HG03108 (cell line): Measurements from ENCODE around the gene TNFRSF8.

Source experiments
- ATAC-seq: cut with Tn5 transposase; IDR thresholded peaks from one replicate; pipeline ENCODE4 v1.9.1; 2021; ENCODE audit warnings: moderate library complexity; ENCODE audit not compliant: unreplicated experiment

TNFRSF8 gene

GRCh38 chr1:12172042-12172851, 109.1 kb downstream of the TNFRSF8 start:
- ATAC-seq, result no peak

DNA sequence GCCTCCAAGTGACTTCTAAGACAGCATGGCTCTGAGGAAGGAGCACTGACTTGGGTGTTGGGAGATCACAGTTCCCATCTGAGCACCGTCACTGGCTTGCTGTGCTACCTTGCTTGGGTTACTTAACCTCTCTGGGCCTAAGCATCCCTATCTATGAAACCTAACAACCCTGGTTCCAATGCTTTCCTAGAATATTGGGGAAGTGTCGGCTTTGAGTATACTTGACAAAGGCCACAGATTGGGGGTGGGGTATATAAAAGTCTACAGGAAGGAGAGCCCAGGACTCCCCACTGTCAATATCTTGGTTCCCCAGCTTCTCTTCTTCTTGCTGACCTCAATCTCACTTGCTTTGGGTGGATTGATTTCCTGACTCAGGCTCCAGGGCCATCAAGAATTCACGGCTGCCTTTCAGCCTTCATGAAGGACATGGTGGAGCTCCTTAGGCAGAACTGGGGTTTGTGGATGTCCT, 110.0 kb downstream of the TNFRSF8 start:
- ATAC-seq, result no peak

DNA sequence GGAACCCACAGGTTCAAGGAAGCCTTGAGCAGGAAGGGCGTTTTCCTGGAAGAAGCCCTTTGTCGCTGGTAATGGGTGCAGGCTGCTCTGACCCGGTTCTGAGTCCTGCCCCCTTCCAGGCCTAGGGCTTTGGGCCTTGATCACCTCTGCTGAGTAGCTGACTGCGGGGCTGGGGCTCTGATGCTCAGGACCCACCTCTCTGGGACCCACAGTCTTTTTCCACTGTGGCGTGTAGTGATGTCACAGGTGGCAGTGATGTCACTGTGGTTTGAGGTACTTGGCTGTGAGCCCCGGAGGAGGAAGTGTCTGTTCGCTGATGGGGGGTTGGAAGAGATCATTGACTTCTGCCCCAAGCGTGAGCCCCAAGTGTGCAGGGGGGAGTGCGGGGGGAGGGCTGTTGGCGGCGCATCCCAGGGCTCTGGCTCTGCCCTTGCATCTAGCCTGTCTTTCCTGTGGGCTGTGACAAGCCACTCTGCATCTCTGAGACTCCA, 110.6 kb downstream of the TNFRSF8 start:
- no peak for ATAC-seq

DNA sequence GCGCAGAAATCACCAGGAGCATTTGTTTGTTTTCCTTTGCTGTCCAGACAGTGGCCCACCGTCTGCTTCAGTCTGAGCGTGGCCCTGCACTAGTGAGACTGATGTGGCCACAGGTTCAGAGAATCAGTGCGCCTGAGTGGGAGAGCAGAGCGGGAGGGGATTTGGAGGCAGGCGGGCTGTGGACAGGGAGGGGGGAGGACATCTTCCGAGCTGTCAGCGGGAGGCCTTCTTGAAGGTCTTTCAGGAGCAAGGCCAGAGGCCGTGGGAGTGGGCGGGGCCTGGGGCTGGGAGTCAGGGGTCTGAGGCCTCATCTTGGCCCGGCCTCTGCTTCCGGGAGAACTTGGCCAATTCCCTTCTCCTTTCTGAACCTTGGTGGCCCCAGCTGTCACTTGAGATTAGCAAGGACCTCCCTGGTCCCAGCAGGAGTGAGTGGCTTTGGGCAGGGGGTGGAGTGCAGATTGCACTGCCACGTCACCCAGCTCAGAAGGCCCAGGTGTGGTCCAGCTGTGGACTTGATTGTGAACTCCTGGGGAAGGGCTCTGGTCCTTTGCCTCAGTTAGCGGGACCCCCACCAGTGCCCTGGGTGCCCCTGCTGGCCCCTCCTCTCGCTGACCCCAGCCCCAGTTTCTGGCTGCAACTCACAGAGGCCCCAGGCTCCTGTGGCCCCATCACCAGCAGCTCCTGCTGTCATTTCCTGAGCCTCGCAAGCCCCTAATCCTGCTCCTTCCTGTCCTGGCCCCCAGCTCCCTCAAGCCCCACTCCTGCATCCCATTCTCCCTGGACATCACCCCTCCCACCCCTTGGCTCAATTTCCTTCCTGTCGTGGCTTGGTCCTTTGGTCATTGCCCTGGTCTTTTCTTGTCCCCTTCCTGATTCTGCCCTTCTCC, 112.1 kb downstream of the TNFRSF8 start:
- ATAC-seq, result no peak

DNA sequence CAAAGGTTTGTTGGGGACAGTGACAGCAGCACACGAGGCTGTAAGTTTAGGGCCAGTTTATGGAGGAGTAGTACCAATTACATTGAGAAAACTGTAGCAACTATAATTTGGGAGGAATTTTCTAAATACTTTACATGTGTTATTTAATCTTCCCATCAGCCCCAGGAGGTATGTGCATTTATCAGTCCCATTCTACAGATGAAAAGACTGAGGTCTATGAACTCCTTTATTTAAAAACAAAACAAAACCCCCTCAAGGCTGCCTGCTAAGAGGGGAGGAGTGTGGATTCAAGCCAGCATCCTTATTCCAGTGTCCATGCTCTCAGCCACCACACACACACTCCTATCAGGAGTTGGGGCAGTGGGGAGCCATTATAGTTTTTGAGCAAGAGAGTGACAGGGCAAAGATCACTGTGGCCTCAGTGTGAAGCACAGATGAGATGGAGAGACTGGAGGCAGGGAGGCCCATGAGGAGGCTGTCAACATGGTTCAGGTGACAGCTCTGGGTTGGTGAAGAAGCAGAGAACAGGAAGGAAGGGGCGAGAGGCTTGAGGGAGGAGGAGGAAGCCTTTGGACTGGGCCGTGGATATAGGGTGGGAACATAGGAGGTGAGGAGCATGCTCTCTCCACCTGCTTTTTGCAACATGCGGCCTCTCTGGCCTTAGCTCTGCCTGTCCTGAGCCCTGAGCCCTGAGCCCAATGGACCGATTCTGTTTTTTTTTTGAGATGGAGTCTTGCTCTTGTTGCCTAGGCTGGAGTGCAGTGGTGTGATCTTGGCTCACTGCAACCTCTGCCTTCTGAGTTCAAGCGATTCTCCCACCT, 113.4 kb downstream of the TNFRSF8 start:
- ATAC-seq, result no peak

- no peak for ATAC-seq
Measured at GRCh38 chr1:12177156-12177998, 114.3 kb downstream of the TNFRSF8 start.

- no peak for ATAC-seq
Measured at GRCh38 chr1:12177999-12178441, 114.9 kb downstream of the TNFRSF8 start.

DNA sequence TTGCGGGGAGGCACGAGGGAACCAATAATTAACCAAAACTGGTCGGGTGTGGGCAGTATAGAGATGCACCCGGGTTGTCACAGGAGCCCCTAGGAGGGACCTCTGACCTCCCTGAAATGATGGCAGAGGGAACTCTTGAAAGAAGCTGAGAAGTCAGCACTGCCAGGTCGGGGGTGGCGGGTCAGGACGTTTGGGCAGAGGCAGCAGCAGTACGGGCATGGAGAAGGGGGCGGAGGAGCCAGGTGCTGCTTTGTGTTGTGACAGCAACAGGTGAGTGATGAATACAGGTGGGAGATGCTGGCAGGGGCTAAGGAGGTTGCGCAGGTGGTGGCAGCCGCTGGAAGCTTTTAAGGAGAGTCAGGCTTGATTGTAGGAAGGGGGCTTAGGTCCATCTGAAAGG, 115.4 kb downstream of the TNFRSF8 start:
- ATAC-seq, result no peak

DNA sequence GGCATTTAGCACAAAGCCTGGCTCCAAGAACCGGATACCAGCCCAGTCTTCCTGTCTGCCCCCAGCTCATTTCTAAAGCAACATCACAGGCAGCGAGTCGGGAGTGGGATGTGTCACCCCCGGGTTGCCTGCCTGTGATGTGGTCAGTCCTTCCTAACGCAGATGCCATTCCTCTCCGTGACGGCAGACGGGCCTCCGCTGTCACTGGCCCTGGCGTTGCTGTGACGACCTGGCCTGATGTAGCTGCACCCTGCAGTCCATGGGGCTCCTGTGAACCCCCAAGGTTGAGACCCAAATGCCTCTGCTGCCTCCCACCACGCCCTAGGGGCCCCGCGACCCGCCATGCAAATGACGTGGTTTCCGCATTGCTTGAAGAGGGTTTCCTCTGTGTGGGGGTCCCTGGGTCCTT, 116.0 kb downstream of the TNFRSF8 start:
- ATAC-seq, result no peak

DNA sequence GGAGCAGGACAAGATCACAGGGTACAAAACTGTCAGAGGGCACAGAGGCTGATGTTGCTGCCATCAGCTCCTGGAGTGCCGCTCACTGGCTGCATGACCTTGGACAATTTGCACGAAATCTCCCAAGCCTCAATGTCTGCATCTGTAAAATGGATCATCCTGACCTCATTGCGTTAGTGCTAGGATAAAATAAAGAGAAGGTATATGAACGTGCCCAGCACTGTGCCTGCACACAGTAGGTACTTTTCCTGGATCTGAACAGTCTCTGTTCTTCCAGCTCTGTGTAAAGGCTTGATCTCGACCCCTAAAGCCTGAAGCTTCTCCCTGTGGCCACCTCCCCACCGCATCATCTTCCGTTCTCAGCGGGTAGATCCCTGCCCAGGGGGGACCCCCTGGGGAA, 116.6 kb downstream of the TNFRSF8 start:
- no peak for ATAC-seq

- no peak for ATAC-seq
Measured at GRCh38 chr1:12180315-12180714, 117.2 kb downstream of the TNFRSF8 start.

- ATAC-seq, result no peak
Measured at GRCh38 chr1:12180903-12181302, 117.8 kb downstream of the TNFRSF8 start.

DNA sequence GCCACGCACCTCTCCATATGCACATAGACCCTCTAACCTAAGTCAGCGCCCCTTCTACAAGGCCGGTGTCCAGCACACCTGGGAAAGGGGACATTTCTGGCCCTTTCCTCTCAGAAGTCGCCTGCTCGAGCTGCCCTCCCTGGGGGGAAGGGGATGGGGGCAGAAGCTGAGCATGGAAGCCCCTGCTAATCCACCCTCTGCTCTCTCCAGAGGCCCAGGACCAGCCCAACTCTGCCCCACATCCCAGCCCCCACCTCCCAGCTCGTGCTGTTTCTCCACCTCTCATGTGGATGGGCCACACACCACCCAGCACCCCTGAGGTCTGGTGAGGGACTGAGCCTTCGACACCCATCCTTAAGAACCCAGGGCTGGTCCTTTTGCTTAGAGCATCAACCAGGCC, 118.5 kb downstream of the TNFRSF8 start:
- ATAC-seq, result no peak

DNA sequence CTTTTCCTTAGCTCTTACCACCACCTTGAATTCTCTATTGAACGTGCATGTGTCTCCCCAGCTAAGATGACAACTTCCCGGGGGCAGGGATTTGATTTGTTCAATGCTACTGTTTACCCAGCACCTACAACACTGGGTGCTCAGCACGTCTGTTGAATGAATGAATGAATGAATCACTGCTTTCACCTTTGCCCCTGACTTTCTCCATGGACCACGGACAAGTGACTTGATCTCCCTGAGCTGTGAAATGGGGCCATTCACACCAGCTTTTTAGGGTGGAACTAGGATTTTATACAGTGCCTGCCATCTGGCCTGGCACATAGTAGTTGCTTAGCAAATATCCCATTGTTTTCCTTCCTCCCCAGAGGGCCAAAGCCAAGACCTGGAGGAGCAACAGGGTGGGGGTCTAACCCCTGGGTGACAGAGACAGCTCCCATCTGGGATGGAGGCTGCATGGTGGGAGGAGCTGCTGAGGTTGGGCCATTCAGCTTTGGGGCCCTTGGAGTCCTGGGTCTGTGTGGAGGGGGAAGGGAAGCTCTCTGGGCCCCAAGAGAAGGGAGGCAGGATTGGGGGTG, 119.4 kb downstream of the TNFRSF8 start:
- ATAC-seq, result no peak

- ATAC-seq, result no peak
Measured at GRCh38 chr1:12183095-12183794, 120.1 kb downstream of the TNFRSF8 start.

GRCh38 chr1:12184008-12184681, 121.0 kb downstream of the TNFRSF8 start:
- ATAC-seq, result no peak

DNA sequence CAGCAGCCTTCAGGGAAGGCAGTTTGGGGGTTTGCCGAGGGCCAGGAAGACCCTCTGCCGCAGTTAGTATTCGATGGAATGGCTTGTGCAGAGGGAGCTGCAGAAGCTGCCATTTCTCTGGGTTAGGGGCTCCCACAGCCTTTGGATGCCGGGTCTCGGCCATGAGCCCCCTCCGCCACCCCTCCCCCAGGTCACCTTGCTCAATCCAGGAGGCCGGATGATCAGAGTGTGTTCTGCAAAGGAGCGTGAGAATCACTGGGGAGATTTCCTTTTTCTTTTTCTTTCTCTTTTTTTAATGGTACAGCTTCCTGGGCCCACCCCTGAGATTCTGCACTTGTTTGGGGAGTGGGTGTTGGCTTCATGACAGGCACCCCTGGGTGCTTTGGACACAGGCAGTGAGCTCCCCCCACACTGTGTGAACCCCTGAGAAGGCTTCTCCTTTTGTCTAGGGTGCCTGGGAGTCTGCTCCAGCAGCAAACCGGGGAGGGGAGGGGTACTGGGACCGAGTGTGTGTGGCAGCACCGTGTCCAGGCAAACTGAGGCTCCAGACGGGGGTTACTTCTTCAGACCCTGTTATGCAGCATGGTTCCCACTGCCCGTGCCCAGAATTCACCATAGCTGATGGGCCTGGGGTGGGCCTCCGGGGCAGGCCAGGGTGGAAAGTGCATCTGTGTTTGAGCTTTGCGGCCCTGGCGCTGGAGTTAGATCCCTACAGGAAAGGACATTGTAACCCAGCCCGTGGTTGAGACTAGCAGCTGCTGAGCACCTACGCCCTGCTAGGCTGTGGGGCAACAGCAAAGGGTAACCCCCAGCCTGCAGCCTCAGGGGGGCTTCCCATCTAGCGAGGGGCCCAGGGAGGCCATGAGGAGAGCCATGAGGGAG, 122.2 kb downstream of the TNFRSF8 start:
- no peak for ATAC-seq
